Measurements from ENCODE around the gene PLPP3. TPM values are rescaled to one million over a fixed set of nuclear protein-coding genes. Genes with fewer than 3 reads are reported as not detected.

The PLPP3 gene
- total RNA-seq, 1 experiment from 2014 or later: 3.4 TPM

DNA sequence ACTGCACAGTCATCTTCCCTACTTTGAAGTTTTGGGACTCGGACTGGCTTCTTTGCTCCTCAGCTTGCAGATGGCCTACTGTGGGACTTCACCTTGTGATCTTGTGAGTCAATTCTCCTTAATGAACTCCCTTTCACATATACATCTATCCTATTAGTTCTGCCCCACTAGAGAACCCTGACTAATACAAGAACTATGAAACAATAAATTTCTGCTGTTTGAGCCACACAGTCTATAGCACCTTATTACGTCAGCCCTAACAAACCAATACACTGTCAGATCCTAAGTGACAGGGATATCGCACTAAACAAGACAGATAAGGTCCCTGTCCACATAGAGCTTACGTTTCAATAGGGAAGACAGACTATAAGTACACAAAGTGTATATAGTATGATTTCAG lies 120.1 kb downstream of the PLPP3 start:
- no TSS peak for BruUV-seq (replicated peaks)
- Histone ChIP-seq H3K4me2 (ENCODE audit: low read length) (no peak overlapping the region), H3K9me3 (ENCODE audit: control insufficient read depth in 1 of 2, insufficient read depth in 1 of 2, low read depth in 1 of 2, low read length in 2 of 2) (no peaks in the 10 kb centered on the region), H3K9ac (ENCODE audit: low read length) (no peak overlapping the region), H3K27ac (ENCODE audit: low read depth, low read length) (no peak overlapping the region), H3K4me3 (replicated peaks in 1 of 2; ENCODE audit: low read depth in 1 of 2, low read length in 2 of 2) (no peak overlapping the region), H3K79me2 (ENCODE audit: insufficient read depth, low read length) (no peaks in the 10 kb centered on the region), H3K27me3 (ENCODE audit: insufficient read depth, low read length) (no peaks in the 10 kb centered on the region), H3K4me1 (ENCODE audit: control insufficient read depth in 1 of 2, insufficient read depth in 2 of 2, low read length in 2 of 2) (peaks cover 5 to 14% of the 10 kb centered on the region in 2 experiments; a peak in 3 of 4 replicates), H2AFZ (ENCODE audit: low read depth, low read length, poor library complexity, severe bottlenecking) (no peak overlapping the region), H3K9me2 (ENCODE audit: insufficient read depth) (no peaks in the 10 kb centered on the region), H3K36me3 (ENCODE audit: control insufficient read depth in 1 of 2, insufficient read depth in 2 of 2, low read length in 2 of 2) (no peaks in the 10 kb centered on the region), H4K20me1 (ENCODE audit: insufficient read depth) (no peaks in the 10 kb centered on the region)
- ATAC-seq: no peak
- ChIA-PET CTCF (no interaction called here), POLR2A (no interaction called here), RAD21 (ENCODE audit: low non-redundant PET in 1 of 2, low total read pairs in 2 of 2, uncharacterized antibody in 2 of 2, unreplicated experiment in 2 of 2) (no interaction called here)
- TF ChIP-seq EZH2phosphoT487 (IDR thresholded peaks at IDR 0.05; ENCODE audit: borderline replicate concordance) (no peak), ELF1 (IDR thresholded peaks at IDR 0.05; ENCODE audit: borderline replicate concordance, low read depth) (no peak)
- no peak for DNase-seq (ENCODE audit: low read depth, low spot score)
- intact Hi-C loops (cut with micrococcal nuclease): no loop called here

GRCh38 chr1:56457756-56458375 lies 121.5 kb downstream of the PLPP3 start:
- no peak overlapping the region for H3K4me3 ChIP-seq (replicated peaks in 1 of 2; ENCODE audit: low read depth in 1 of 2, low read length in 2 of 2)
- no peaks in the 10 kb centered on the region for H4K20me1 ChIP-seq (ENCODE audit: insufficient read depth)
- no peaks in the 10 kb centered on the region for H3K9me3 ChIP-seq (ENCODE audit: control insufficient read depth in 1 of 2, insufficient read depth in 1 of 2, low read depth in 1 of 2, low read length in 2 of 2)
- BruUV-seq (replicated peaks): no TSS peak
- no peak for DNase-seq (ENCODE audit: low read depth, low spot score)
- no peak overlapping the region for H2AFZ ChIP-seq (ENCODE audit: low read depth, low read length, poor library complexity, severe bottlenecking)
- ChIA-PET CTCF (interaction anchor here (1.4 kb wide), 1 partner anchor 119 kb away, joined by 3 read pairs; no protein-coding TSS in a partner anchor), RAD21 (ENCODE audit: low non-redundant PET in 1 of 2, low total read pairs in 2 of 2, uncharacterized antibody in 2 of 2, unreplicated experiment in 2 of 2) (no interaction called here), POLR2A (no interaction called here)
- TF ChIP-seq MAX (IDR thresholded peaks at IDR 0.05): no peak
- TF ChIP-seq ELF1 (IDR thresholded peaks at IDR 0.05; ENCODE audit: borderline replicate concordance, low read depth): no peak
- no peak for TF ChIP-seq CBX3 (IDR thresholded peaks at IDR 0.05; ENCODE audit: low read depth)
- no peak for TF ChIP-seq SRF (IDR thresholded peaks at IDR 0.05; ENCODE audit: low read depth)
- TF ChIP-seq RAD21 (IDR thresholded peaks at IDR 0.05; ENCODE audit: low read depth): 0 out of 2 replicates have a peak, but pooled peaks have one; percentile 3
- TF ChIP-seq ZNF274 (IDR thresholded peaks at IDR 0.05; ENCODE audit: low read depth, low read length): no peak
- no peaks in the 10 kb centered on the region for H3K27me3 ChIP-seq (ENCODE audit: insufficient read depth, low read length)
- no peak overlapping the region for H3K9ac ChIP-seq (ENCODE audit: low read length)
- intact Hi-C loops (cut with micrococcal nuclease): no loop called here
- H3K27ac ChIP-seq (ENCODE audit: low read depth, low read length): no peak overlapping the region
- ATAC-seq: no peak
- H3K79me2 ChIP-seq (ENCODE audit: insufficient read depth, low read length): no peaks in the 10 kb centered on the region
- peaks cover 5 to 14% of the 10 kb centered on the region in 2 experiments; a peak in 3 of 4 replicates for H3K4me1 ChIP-seq (ENCODE audit: control insufficient read depth in 1 of 2, insufficient read depth in 2 of 2, low read length in 2 of 2)
- no peak overlapping the region for H3K4me2 ChIP-seq (ENCODE audit: low read length)
- H3K36me3 ChIP-seq (ENCODE audit: control insufficient read depth in 1 of 2, insufficient read depth in 2 of 2, low read length in 2 of 2): no peaks in the 10 kb centered on the region
- no peaks in the 10 kb centered on the region for H3K9me2 ChIP-seq (ENCODE audit: insufficient read depth)
